SKM-1 treated with dmso at 0.1 percent for 144 hours (cell line): ENCODE measurements around the gene RAPGEF3.

ENCODE experiments used
- DNase-seq: peaks from one replicate; lab custom pipeline; 2025; ENCODE audit not compliant: unreplicated experiment; lab: John Stamatoyannopoulos, UW

Gene RAPGEF3

GRCh38 chr12:47762850-47763465 lies 4.3 kb upstream of the RAPGEF3 start:
- DNase-seq = no peak

DNA sequence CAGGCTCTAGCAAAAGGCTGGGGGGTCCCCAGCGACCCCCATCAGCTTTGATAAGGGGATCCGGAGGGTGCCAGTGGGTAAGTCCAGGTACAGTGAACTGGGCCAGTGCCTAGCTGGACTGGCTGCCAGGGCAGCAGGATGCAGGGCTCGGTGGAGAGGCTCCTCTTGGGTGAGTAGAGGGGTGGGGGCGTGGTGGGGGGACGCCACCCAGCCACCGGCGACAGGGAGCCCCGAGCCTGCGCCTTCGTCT lies 171 bp downstream of the RAPGEF3 start:
- no peak for DNase-seq

- DNase-seq = no peak
Observed at GRCh38 chr12:47757840-47758583, 668 bp downstream of the RAPGEF3 start.

DNA sequence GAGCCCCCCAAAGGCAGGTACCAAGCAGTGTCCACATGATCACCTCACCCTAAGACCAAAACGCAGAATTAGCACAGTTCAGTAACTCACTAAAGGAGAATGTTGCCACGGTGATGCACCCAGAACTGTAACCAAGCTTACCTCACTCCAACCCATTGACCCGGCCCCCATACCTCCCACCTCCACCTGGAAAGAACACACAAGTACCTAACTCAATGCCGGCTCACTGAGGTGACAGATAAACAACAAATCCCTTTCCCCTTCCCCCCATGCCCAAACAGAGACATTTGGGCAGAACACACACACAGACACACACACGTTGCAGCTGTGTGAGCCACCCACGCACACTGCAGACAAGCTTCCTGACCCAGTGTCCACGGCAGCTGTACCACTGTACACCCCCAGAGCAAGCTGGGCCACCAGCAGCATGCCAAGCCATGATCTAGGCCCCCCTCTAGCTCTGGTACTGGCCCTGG lies 1.3 kb downstream of the RAPGEF3 start:
- DNase-seq = no peak

DNA sequence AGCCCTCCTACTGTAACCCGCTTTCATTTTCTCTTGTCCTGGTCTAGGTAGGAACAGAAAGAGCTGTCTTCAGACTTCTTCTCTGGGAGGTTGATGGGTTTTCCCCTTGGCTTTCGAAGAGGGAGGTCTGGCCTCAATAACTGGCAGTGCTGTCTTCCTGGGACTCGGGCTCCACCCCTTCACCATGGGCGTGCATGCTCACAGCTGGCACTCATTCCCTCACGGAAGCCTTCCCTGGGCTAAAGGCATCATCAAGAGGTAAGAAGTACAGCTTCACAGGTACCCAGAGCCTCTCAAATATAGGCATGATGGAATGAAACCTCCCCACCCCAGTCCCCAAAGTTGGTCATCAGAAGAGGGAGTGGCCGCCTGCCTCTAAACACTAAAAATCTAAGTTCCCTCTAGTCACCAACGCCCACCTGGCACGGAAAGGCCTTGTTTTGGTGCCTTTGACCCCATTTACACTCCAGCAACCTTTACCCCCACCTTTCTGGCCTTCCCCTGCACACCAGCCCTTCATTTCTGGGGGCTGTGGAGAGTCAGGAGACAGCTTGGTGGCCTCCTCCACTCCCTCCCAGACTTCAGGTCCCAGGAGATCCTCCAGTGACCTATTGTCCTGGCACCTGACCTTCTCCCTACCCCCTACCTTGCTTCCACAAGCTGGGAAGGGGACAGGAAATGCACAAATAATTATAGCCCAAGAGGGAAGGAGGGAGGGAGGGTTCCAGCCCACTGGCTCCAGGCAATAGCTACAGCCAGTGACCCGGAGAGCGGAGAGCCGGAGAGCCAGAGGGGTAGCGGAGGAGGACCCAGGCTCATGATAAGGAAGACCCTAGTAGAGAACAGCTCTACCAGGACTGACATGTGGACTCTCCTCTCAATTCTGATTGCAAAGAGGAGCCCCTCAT lies 2.8 kb downstream of the RAPGEF3 start:
- DNase-seq = no peak

DNA sequence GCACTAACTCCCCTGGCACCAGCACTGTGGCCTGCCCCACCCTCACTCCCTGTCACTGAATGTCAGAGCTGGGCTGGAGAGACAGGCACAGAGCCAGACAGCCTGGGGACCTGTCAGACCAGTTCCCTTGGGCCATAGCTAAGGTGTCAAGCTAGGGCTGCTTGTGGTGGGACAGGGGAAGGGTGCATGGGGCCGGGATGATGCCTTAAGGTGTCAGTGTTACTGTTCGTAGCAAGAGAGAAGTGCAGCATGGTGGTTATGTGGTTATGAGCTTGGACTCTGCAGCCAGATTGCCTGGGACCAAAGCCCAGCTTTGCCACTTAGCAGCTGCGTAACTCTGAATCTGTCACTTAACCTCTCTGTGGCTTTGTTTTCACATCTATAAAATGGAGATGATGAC lies 3.8 kb downstream of the RAPGEF3 start:
- no peak for DNase-seq

- no peak for DNase-seq
Observed at GRCh38 chr12:47754126-47754525, 4.6 kb downstream of the RAPGEF3 start.

- no peak for DNase-seq
Observed at GRCh38 chr12:47753021-47754001, 5.4 kb downstream of the RAPGEF3 start.

- no peak for DNase-seq
Observed at GRCh38 chr12:47752552-47752951, 6.1 kb downstream of the RAPGEF3 start.

DNA sequence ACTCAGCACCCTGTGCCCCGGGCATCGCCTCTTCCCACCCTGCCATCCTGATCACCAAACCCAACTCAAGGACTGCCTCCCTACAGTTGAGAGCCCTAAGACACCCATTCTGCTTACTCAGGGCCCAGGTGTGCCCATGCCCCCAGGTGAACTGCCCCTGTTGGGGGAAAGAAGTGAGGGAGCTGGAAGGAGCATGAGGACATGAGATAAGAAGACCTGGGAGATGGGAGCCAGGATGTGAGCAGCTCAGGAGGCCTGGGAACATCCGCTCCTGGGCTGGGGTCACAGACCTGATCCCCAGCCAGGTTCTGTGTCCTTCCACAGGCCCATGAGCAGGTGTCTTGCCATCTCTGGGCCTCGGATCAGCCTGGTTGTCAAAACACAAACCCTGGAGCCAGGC lies 6.6 kb downstream of the RAPGEF3 start:
- DNase-seq = no peak

DNA sequence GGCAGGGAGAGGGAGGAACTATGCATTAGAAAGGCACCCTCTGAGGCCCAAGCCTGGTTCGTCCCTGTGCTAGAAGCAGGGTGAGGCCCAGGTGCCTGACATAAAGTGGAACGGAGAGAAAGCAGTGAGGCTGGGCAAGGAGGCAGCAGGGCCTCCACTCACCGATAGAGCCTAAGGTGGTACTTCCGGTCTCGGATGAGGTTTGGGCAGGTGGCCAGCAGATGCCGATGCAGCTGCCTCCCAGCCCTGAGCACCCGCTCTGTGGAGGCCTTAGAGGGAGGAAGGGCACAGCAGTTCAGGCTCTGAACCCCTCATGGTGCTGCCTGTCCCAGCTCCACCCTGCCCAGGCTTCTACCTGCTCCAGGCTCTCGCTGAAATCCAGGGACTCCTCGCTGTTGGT lies 7.1 kb downstream of the RAPGEF3 start:
- no peak for DNase-seq

DNA sequence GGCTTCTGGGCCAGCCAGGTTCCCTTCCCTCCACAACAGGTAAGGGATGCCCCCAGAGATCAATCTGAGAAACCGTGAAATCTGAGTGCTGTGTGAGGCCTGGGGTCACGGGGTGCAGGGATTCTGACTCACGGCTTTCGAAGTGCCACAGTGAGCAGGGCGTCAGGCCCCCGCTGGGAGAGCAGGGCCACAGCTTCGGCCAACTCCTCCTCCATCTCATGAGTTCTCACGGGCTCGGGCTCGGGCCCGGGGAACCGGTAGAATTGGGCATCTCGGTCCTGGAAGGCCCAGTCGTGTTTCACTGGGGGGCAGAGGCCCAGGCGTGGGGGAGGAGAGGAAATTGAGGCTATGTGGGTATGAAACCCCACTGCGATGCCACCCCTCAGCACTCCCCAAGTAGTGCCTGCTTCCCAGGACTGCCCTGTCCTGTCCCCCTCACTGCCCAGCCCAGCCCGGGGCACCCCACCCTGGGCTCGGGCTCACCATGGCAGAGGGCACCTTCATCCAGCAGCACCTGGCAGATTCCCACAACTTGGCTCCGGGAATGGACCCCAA lies 7.7 kb downstream of the RAPGEF3 start:
- no peak for DNase-seq

GRCh38 chr12:47750229-47750798 lies 8.4 kb downstream of the RAPGEF3 start:
- peak; percentile 19 for DNase-seq

DNA sequence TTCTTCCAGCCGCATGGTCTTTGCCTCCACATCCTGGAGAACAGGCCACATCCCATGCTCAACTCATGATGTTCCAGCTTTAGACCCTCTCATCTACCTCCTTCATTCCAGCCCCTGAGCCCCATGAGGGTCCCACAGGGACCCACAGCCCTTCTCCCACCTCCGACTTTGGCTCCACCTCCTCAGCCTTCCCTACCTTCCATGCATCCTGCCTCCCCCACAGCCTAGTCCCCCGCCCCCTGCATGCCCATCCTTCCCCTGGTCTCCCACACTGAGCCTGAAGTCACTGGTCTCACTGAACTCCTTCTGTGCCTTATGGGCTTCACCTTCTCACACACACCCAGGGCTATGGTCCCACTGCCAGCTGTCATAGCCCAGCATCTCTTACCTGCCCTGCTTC lies 9.8 kb downstream of the RAPGEF3 start:
- no peak for DNase-seq

DNA sequence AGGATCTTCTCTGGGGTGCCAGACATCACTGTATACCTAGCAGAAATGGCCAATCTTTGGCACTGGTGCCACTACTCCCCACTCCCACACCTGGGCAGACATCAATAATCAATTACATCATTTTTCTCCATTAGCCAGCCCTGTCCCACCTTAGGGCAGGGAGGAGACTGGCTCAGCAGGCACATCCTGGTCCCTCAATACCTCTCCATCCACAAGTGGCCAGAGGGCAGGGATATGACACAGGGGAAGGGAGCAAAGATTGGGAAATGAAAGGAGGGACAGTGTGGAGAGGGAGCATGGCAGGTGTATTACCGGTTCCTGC lies 10.2 kb downstream of the RAPGEF3 start:
- DNase-seq = no peak

GRCh38 chr12:47747596-47748506 lies 10.8 kb downstream of the RAPGEF3 start:
- DNase-seq = no peak

DNA sequence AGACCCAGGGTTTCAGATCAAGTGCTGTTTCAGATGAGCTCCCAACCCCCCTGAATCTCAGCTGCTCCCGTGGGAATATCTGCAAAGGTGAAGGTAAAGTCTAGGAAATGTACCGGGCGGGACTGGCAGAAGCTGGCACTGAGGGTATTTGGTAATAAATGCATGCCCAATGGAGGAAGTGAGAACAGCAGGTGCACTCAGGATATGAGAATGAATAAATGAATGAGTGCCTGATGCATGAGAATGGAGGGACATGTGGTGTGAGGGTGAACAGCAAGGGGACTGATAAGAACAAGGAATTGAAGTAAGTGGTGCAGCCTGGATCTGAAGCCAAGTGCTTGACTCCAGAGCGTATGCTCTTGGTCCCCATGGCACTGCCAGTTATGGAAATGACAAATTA lies 11.6 kb downstream of the RAPGEF3 start:
- DNase-seq = no peak

- DNase-seq = no peak
Observed at GRCh38 chr12:47746523-47746922, 12.2 kb downstream of the RAPGEF3 start.

GRCh38 chr12:47746073-47746472 lies 12.6 kb downstream of the RAPGEF3 start:
- no peak for DNase-seq
